CD4-positive, alpha-beta T cell treated with Interferon gamma for 1 hour (primary cell): ENCODE measurements around the gene OR51L1.
"Not testable (repeated sequence)": the region's sequence is repeated elsewhere in the genome, so short reads cannot be mapped to it uniquely, and the experiment has no call there.

Source experiments
- DNase-seq: peaks from one replicate; pipeline ENCODE4 v3.0.0-alpha.2; 2020

OR51L1 gene, protein sequence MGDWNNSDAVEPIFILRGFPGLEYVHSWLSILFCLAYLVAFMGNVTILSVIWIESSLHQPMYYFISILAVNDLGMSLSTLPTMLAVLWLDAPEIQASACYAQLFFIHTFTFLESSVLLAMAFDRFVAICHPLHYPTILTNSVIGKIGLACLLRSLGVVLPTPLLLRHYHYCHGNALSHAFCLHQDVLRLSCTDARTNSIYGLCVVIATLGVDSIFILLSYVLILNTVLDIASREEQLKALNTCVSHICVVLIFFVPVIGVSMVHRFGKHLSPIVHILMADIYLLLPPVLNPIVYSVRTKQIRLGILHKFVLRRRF

DNA sequence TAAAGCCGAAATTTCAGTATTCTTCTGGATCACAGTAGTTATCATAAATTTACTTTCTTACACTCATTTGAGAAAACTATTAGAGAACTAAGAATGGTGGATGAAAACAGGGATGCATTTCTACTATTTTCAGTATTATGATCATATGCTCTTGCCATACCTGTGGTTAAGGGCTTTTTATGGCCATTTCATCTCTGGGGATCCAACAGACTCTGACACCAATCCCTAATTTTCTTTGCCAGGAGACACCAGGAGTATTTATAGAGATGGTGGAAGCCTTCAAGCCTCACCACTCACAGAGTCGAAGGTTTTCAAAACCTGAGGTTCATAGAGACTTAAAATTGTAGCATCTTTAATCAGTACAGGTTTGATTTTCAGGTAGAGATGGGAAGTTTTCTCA lies at the start of gene OR51L1:
Gene OR51L1, plus strand, starts transcription at position 301 of the 400 bp plus-strand sequence. CDS start 4,132 bp downstream, outside the sequence.
- no peak for DNase-seq

DNA sequence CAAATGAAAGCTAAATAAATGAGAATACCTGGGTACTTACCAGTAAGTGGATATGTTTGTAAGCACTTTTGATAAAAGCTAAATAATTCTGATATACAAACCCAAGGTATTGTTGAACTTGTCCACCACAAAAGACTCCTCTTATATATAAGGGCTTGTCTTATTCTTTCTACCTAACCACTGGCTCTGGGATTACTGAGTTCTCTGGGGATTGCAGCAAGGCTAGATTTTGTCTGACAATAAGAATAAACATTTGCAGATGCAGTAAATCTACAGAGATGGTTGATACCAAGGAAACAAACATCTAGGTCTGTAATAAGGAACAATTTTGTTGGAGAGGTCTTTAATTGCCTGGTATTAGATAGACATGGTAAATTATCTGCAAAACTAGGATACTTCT lies 47.1 kb upstream of the OR51L1 start, which contains the start of gene OR51A4:
Gene OR51A4, minus strand, starts transcription at position 101 of the 400 bp plus-strand sequence. CDS start 505 bp downstream, outside the sequence.
- DNase-seq: no peak

- DNase-seq: not testable (repeated sequence)
Measured at GRCh38 chr11:4955613-4956012, 39.0 kb upstream of the OR51L1 start, which contains the start of gene OR51A2. Gene OR51A2 (minus strand): TSS chr11:4955713. CDS start chr11:4955713, 0 bp downstream.

- DNase-seq: no peak
Measured at GRCh38 chr11:4957396-4957795, 37.3 kb upstream of the OR51L1 start.

DNA sequence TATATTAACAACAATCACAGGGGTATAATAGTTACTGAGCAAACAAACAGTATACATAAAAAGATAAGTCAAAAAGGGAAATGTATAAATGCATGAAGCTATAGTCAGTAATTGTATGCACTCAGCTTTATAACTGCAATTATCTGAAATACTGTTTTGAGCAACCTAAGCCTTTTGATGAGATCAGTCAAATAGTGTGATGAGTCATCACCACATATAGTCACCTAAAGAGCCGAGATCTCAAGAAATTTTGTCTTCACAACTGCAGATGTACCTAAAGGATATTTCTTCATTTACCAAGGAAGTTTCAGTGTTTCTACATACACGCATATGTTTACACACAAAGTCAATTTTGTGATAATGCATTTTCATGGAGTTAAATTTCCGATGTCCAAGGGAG lies 33.8 kb upstream of the OR51L1 start:
- DNase-seq: no peak

GRCh38 chr11:4962816-4963215 lies 31.8 kb upstream of the OR51L1 start:
- DNase-seq: no peak

DNA sequence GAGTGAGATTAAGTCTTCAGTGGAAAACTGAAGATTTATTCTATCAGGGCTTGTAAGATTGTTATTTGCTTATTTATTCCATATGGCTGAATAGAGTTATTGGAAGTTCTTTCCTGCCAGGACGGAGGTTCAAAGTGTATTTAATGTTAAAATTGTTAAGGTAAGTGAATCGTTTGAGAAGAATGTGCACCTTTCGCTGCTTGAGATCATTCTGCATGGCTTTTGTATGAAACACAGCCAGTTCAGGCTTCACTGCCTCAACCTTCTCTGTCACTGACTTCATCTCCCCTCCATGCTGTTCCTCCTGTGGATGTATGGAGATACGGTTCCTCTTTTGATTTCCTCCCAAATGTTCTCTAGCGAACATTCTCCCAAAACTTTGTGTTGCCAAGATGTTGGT lies 19.2 kb upstream of the OR51L1 start:
- no peak for DNase-seq

GRCh38 chr11:4979036-4979435 lies 15.6 kb upstream of the OR51L1 start:
- no peak for DNase-seq

GRCh38 chr11:4982678-4983077 lies 12.0 kb upstream of the OR51L1 start:
- DNase-seq: no peak

DNA sequence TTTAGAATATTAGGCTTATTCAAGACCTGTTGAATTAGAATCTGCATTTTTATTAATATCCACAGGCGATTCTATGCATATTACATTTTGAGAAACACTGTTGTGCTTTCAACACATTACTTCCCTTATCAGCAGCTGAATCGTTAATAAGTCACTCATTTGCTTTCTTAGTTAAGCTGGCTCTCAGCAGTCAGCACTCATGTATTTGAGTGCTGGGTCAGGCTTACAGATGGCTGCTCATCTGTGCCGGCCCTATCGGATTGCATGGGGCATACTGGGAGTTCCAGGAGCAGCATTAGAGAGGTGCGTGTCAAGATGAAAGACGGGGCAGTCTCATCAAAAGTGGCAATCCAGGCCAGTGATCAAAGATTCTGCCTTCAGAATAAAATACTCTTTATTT lies 10.8 kb upstream of the OR51L1 start:
- DNase-seq: no peak

GRCh38 chr11:4991060-4991459 lies 3.6 kb upstream of the OR51L1 start:
- DNase-seq: no peak

DNA sequence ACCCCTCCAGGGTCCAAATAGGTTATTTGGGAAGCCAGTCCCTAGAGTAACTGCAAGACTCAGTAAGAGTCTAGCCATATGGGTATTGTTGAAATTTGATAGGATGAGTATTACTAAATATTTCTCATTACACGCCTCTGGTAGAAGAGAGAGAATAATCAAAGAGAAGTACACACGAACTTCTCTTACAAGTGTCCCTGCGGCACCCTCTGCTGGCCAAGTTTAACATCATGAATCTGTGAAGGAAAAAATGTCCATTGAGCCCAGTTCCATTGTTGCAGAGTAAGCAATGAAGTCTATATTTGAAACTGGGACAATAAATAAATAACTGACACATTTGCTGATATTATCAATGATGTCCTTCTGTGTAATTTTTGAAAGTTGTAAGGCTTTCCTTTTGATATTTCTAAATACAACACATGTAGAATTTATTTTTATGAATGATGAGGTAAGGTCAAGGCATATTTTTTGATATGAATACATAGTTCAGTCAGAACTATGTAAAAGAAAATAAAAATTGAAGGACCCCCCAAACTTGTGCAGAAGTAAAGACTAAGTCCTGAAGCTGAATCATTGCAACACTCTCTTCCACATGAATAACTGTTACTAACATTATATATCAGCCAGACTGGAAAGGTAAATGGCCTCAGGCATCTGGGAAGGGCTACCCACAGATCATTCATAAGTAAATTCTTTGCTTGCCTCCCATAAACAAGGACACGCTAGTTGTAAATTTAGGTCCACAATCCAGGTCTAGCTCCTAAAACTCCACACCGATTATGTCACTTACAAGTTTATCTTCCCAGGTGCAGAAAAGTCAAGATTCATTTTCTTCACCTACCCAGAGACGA lies 10.0 kb downstream of the OR51L1 start:
- no peak for DNase-seq

- DNase-seq: no peak
Measured at GRCh38 chr11:5007561-5007960, 12.9 kb downstream of the OR51L1 start.

- no peak for DNase-seq
Measured at GRCh38 chr11:5011254-5011653, 16.6 kb downstream of the OR51L1 start.

DNA sequence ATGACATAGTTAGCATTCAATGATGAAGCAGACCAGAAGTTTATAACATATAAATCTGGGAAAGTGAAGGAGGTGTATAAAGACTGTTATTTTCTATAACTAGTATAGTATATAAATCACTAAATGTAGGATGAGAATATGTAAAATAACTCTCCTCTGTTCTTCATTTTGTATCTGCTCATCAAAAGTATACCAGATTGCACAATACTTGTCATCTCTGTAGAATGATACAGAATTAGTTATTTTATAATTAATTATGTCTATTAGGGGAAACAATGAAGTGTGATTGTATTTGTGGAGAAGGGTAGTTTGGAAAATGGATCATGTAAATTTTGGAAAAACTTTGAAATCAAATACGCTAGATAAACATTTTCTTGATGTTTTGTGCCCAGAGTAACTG lies 18.4 kb downstream of the OR51L1 start:
- DNase-seq: no peak

DNA sequence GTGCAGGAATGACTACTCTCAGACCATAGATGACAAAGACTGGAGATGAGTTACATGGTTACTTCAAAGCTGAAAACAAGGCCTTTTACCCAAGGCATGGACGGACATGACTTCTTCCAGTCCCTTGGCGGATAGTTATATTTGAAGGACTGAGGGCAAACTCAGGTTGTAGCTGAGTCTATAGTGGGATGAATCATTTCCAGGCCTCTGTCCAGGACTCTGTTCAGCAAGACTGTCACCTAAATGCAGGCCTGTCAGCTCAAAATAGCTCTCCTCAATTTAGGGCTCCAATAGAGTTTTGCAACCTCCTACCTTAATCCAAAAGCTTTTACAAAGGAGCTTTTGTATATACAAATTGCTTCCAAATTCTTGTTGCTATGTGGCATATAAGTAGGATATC lies 27.3 kb downstream of the OR51L1 start:
- DNase-seq: no peak

DNA sequence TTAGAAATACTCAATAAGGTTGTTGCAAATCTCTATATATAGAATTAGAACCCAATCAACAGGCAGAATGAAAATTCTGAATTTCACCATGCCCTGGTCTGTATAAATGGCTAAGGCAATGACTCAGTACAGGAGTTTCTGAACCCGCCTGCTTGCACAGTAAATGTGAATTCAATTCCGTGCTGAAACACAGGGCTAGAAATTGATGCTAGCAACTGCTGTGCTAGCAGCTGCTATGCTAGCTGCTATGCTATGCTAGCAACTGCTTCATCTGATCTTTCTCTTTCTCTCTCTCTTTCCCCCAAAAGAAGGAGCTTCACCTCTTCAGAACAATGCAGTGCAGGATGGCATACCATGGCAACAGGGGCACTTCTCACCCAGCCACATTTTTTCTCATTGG lies 42.0 kb downstream of the OR51L1 start:
- DNase-seq: no peak

GRCh38 chr11:5037926-5038325 lies 43.3 kb downstream of the OR51L1 start:
- no peak for DNase-seq

- no peak for DNase-seq
Measured at GRCh38 chr11:5038341-5038740, 43.7 kb downstream of the OR51L1 start.

DNA sequence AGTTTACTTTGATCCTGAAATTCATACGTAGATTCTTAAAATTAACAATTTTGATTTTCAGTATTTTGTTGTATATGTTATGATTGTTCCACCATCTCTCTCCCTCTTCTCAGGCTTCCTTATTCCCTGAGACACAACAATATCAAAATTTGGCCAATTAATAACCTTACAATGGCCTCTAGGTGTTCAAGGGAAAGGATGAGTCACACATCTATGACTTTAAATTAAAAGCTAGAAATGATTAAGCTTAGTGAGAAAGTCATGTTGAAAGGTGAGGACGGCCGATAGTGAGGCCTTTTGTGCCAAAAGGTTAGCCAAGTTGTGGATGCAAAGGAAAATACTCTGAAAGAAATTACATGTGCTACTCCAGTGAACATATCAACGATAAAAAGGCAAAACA lies 46.2 kb downstream of the OR51L1 start:
- no peak for DNase-seq

DNA sequence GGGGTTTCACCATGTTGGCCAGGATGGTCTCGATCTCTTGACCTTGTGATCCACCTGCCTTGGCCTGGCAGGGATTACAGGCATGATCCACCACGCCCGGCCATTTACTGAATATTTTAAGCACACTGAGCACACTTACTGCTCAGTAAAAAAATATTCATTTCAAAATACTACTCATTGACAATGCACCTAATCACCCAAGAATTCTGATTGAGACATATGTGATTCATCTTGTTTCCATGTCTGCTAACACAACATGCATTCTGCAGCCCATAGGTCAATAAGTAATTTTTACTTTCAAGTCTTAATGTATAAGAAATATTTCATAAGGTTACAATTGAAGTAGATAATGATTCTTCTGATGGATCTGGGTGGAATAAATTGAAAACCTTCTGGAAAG lies 47.4 kb downstream of the OR51L1 start:
- no peak for DNase-seq

GRCh38 chr11:5043380-5043779 lies 48.7 kb downstream of the OR51L1 start:
- DNase-seq: no peak

DNA sequence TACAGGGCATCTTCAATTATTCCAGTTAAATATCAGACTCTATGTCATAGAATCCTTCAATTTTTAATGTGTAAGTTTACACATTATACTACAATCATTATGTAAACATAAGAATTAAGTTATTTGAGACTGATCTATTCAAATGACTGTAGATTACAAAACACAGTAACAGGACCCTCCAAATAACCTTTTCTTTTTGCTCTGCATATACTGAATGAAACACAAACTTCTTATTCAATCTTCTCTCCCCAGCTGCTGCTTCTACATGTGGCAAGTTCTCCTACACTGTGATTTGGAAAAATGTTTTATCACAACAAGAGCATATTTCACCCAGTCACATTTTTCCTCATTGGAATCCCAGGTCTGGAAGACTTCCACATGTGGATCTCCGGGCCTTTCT lies 51.6 kb downstream of the OR51L1 start, which contains the start of gene OR52J3:
Gene OR52J3, plus strand, starts transcription at position 301 of the 400 bp plus-strand sequence. Its CDS starts 0 bp downstream, at position 301.
- DNase-seq: no peak
